GM18909 (cell line): ENCODE results near the gene AKR1C3.
"Not testable (repeated sequence)": the region's sequence is repeated elsewhere in the genome, so short reads cannot be mapped to it uniquely, and the experiment has no call there.

Experiments
- ATAC-seq: cut with Tn5 transposase; IDR thresholded peaks from one replicate; pipeline ENCODE4 v1.9.1; 2021; ENCODE audit warnings: mild to moderate bottlenecking; ENCODE audit not compliant: unreplicated experiment, poor library complexity

AKR1C3 gene

DNA sequence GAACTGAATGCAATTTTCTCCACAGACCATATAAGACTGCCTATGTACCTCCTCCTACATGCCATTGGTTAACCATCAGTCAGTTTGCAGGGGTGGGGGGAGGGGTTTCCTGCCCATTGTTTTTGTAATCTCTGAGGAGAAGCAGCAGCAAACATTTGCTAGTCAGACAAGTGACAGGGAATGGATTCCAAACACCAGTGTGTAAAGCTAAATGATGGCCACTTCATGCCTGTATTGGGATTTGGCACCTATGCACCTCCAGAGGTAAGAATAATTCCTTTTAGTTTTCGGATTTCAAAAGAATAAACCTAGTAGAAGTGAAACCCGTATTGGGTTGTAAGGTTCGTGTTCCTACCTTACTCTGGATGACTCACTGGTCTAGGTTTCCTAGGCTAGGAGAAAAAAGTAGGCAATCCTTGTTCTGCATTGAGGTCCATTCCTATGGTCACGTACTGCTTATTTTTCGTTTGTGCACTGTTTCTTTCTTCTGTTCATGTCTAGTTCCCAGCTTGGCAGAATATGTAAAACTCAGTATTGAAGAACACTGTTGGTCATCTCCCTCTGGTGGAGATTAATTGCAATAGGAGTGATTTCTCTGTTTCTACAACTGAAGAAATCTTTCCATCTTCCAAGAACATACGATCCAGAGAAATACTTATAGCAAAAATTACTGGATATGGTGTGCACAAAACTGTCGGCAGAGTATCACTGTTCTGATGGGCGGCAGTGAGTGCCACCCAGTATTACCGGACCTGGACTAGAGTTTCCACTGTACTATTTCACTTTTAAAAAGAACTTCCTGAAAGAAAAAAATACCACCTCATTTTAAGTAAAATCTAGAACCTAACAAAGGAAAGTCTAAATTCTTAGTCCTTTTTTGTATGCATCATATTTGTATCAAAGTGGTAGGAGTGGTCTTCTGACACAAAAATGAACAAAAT lies at the start of gene AKR1C3:
Gene AKR1C3, plus strand, starts transcription at position 150 of the 941 bp plus-strand sequence. Its CDS starts 31 bp downstream, at position 181.
- ATAC-seq, result no peak

DNA sequence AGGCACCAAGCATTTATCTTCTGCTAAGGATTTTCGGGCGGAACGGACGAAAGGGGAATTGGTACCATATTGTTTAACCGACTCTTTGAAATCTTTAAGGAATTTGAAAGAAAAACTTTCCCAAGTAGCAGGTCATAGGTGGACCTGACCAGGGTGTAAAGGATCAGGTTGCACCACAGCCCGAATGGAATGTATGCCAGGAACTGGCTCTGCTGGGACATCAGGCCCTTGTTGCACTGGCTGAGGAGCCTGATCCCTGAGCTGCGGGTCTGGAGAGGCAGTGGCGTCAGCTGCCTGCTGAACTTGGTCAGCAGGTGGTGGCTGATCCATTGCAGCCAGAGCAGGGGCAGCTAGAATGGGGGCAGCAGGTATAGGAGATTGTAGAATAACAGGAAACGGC lies 49.1 kb upstream of the AKR1C3 start:
- no peak for ATAC-seq

DNA sequence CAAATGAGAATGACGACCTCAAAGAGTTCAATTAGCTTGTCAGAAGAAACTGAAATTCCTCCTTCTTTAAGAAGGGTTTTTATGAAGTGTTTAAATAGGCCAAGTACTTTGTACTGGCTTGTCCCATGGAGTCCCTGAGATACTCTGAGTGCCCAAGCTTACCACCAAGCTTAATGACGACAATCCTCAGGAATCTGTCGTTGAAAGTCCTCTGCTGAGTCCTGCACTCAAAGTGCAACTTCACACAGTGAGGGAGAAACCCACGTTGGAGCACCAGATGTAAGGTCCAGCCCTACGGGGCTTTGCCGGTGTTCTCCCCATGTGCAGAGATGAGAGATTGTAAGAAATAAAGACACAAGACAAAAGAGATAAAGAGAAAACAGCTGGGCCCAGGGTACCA lies 47.8 kb upstream of the AKR1C3 start:
- no peak for ATAC-seq

DNA sequence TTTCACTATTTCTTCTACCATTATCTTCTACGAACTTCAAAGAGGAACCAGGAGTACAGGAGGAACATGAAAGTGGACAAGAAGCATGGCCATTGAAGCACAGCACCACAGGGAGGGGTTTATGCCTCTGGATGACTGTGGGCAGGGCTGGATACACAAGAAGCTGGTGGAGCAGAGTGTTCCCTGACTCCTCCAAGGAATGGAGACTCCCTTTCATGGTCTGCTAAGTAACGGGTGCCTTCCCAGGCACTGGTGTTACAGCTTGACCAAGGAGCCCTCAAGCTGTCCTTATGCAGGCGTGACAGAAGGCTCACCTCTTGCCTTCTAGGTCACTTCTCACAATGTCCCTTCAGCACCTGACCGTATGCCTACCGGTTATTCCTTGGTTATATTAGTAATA lies 47.2 kb upstream of the AKR1C3 start:
- not testable (repeated sequence) for ATAC-seq

DNA sequence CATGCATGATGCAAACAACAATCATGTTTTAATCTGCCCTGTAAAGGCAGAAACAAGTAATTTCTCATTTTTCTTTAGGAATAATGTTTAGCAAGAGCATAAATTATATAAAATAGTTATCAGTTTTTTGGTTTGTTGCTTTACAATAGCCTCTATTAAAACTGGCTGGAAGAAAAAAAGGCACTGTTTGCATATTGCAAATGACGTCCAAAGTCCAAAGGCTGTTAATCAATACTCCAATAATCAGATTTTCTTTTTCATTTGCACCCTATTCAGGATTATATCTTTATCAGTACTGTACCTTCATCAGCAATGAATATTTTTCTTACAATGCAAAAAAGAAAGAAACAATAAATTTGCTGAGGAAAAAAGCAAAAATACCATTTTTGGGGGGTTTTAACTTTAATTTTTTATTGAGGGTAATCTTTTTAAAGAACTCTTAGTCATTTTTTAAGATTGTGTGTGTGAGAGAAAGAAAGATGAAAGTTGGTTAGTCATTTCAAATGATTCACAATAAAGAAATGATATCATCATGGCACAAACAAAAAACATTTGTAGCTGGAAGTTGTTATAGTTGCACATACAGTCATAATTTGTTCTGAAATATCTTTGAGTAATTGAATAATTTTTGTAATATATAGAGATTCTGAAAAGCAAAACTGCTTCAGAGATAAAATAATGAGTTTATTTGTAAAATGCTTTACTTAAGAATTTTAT lies 46.1 kb upstream of the AKR1C3 start:
- ATAC-seq, result no peak

DNA sequence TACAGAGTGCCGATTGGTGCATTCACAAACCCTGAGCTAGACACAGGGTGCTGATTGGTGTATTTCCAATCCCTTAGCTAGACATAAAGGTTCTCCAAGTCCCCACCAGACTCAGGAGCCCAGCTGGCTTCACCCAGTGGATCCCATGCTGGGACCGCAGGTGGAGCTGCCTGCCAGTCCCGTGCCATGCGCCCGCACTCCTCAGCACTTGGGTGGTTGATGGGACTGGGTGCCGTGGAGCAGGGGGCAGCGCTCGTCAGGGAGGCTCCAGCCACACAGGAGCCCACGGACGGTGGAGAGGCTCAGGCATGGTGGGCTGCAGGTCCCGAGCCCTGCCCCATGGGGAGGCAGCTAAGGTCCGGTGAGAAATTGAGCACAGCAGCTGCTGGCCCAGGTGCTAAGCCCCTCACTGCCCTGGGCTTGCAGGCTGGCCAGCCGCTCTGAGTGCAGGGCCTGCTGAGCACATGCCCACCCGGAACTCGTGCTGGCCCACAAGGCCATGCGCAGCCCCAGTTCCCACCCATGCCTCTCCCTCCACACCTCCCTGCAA lies 41.2 kb upstream of the AKR1C3 start:
- ATAC-seq, result not testable (repeated sequence)

- ATAC-seq, result not testable (repeated sequence)
Measured at GRCh38 chr10:5054831-5055230, 39.4 kb upstream of the AKR1C3 start.

GRCh38 chr10:5059267-5059666 lies 34.9 kb upstream of the AKR1C3 start:
- not testable (repeated sequence) for ATAC-seq

- not testable (repeated sequence) for ATAC-seq
Measured at GRCh38 chr10:5060791-5061190, 33.4 kb upstream of the AKR1C3 start.

GRCh38 chr10:5064656-5065055 lies 29.6 kb upstream of the AKR1C3 start:
- ATAC-seq, result no peak

GRCh38 chr10:5068274-5068984 lies 25.8 kb upstream of the AKR1C3 start:
- no peak for ATAC-seq

GRCh38 chr10:5070648-5071410 lies 23.4 kb upstream of the AKR1C3 start:
- no peak for ATAC-seq

DNA sequence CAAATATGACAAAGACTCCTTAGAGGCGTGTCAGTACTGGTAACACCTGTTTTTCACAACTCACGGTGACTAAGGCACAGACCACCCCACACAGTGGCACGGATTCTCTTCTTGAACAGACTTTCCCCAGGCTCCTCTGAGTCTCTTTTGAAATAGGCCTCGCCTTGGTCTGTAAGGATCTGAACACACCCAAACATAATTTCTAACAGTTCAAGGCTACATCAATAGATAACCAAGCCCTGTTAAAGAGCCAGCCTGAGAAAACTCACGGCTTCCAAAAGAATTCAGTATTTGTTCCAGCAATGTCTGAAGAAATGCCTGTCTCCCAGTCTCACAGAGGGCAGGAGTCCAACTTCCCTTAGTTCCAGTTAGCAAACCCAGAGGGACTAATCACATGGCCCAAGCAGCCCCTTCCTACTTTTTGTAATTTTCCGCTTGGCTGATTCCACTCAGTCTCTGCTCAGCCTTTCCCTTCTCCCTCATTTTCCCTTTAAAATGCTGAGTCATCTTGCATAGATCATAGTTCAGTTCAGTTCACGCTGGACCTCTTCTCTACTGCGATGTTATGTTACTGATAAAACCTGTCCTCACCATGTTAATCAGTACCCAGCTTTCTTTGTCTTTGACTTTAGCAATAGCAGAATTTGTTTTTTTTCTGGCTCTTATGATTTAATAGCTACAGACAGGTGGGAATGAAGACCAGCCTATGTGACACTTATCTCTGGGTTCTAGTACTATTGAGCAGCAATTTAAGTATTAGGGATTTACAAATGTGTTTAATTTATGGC lies 22.6 kb upstream of the AKR1C3 start:
- ATAC-seq, result no peak

DNA sequence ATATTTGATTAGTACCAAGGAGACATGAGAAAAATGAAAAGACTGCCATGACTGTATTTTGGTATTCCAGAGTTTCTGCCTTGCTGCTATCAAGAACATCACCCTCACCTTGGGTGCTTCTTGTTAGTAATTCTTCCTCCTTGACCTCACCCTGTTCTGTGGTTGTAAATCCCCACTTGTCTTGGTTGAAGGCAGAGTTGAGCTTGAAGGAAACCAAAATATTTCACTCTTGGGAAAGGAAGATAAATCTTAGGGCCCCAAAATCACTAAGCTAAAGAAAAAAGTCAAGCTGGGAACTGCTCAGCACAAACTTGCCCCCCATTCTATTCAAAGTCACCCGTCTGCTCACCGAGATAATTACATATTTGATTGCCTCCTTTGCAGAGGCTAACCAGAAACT lies 20.6 kb upstream of the AKR1C3 start:
- no peak for ATAC-seq

- no peak for ATAC-seq
Measured at GRCh38 chr10:5076615-5077014, 17.6 kb upstream of the AKR1C3 start.

GRCh38 chr10:5078547-5079180 lies 15.6 kb upstream of the AKR1C3 start:
- no peak for ATAC-seq

DNA sequence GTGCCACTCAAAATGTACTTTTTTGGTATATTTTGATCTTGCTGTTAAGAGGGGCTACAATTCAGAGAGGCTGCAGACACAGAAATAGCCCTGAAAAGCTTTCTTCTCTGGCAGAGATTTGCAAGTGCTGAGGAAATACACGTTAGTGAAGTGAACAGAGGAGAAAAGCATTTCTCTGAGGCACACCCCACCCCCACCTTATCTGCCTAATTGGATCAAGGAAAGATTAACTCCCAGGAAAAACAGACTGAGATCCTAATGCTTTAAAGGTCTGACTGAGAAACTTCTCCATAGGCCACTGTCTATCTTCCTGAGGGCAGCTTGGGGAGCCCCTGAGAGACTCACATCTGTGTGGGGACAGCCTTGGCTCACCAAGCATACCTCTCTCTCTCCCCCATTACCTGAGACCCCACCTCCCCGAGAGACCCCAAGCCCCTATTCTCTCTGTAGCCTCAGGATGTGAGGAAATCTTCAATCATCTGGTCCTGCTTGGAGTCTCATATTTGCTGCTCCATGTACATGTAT lies 14.8 kb upstream of the AKR1C3 start:
- no peak for ATAC-seq

GRCh38 chr10:5079836-5080235 lies 14.4 kb upstream of the AKR1C3 start:
- ATAC-seq, result no peak
